Measurements from ENCODE around the gene SCLY.

The SCLY gene

GRCh38 chr2:238136820-238137537 is 76.2 kb downstream of the SCLY start:
- no peak overlapping the region for H3K27ac ChIP-seq (ENCODE audit: low read depth, low read length)
- no peak overlapping the region for H2AFZ ChIP-seq (ENCODE audit: low read length, unreplicated experiment)
- no peaks in the 10 kb centered on the region for H3K36me3 ChIP-seq (ENCODE audit: insufficient read depth, low read length)
- no peaks in the 10 kb centered on the region for H3K79me2 ChIP-seq (ENCODE audit: control insufficient read depth, insufficient read depth, low read length, unreplicated experiment)
- peaks cover 9% of the 10 kb centered on the region for H3K4me1 ChIP-seq (ENCODE audit: control insufficient read depth, insufficient read depth, low read length, unreplicated experiment)
- H3K4me3 ChIP-seq (ENCODE audit: low read depth, low read length), result no peak overlapping the region
- H3K27me3 ChIP-seq (ENCODE audit: insufficient read depth, low read length), result no peaks in the 10 kb centered on the region

DNA sequence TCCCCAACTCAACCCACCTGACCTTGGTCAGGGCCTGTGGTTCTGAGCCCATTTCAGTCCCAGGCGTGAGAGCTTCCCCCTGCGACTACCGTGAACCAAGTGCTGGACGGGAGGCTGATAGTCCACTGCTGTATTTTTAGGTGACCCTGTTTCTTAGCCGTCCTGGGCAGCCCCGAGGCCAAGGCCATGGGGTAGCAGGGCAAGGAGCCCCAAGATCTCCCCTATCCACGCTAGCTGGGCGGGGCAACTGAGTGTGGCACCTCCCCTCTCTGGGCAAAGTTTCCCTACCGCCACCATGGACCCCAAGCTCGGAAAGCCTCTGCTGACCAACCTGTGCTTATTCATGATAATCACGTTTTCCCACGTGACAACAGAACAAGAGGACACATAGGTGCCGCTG is 77.1 kb downstream of the SCLY start:
- no peak overlapping the region for H2AFZ ChIP-seq (ENCODE audit: low read length, unreplicated experiment)
- H3K4me3 ChIP-seq (ENCODE audit: low read depth, low read length), result no peak overlapping the region
- no peaks in the 10 kb centered on the region for H3K36me3 ChIP-seq (ENCODE audit: insufficient read depth, low read length)

GRCh38 chr2:238138331-238139195 is 77.8 kb downstream of the SCLY start, which contains the start of gene KLHL30:
TSS of gene KLHL30 (plus strand) at chr2:238138668. CDS start at chr2:238140755, 2,087 bp downstream.
- Histone ChIP-seq H3K27ac (ENCODE audit: low read depth, low read length) (no peak within 1 kb of the TSS), H2AFZ (ENCODE audit: low read length, unreplicated experiment) (no peak within 1 kb of the TSS), H3K79me2 (ENCODE audit: control insufficient read depth, insufficient read depth, low read length, unreplicated experiment) (no peaks in the 10 kb centered on the region), H3K36me3 (ENCODE audit: insufficient read depth, low read length) (no peaks in the 10 kb centered on the region), H3K27me3 (ENCODE audit: insufficient read depth, low read length) (no peaks in the 10 kb centered on the region), H3K4me1 (ENCODE audit: control insufficient read depth, insufficient read depth, low read length, unreplicated experiment) (peaks cover 24% of the 10 kb centered on the region), H3K4me3 (ENCODE audit: low read depth, low read length) (no peak within 1 kb of the TSS)

More for the DNA sequence above, 77.1 kb downstream of the SCLY start:
- no peak overlapping the region for H3K27ac ChIP-seq (ENCODE audit: low read depth, low read length)
- no peaks in the 10 kb centered on the region for H3K79me2 ChIP-seq (ENCODE audit: control insufficient read depth, insufficient read depth, low read length, unreplicated experiment)
- peaks cover 17% of the 10 kb centered on the region for H3K4me1 ChIP-seq (ENCODE audit: control insufficient read depth, insufficient read depth, low read length, unreplicated experiment)
- no peaks in the 10 kb centered on the region for H3K27me3 ChIP-seq (ENCODE audit: insufficient read depth, low read length)

DNA sequence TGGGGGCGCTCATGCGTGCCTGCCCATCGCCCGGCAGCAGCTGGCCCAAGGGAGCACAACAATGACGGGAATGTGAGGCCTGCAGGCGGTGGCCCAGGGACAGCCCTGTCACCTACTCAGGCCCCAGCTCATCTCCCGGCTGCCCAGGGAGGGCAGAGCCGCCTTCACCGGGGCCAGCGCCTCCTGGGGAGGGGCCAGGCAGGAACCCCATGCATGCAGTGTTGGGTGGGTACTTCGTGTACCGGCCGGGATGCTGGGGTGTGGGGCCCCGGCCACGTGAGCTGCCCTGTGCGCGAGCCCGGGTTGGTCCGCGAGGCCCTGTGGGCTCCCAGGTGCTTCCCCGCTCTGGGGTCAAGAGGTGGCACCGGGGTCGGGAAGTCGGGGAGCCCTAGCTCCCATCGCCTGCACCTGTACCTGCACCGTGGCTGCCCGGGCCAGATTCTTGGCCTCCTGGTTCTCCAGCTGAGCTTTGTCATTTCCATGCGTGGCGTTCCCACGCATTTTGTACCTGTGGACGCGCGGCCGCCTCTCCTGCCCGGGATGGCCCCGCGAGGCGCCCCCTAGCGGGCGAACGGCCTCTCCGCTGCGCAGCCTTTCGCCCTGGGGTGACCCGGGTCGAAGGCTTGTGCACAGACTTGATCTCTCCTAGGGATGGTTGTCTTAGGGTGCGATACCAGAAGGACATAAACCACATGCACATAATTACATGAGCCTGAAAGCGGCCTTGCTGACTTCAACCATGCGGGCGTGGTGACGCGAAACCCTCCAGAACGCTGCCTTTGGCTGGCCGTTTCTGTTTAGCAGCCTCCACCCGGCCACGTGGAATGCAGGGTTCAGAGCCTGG is 78.6 kb downstream of the SCLY start:
- Histone ChIP-seq H3K27ac (ENCODE audit: low read depth, low read length) (no peak overlapping the region), H3K79me2 (ENCODE audit: control insufficient read depth, insufficient read depth, low read length, unreplicated experiment) (no peaks in the 10 kb centered on the region), H3K4me1 (ENCODE audit: control insufficient read depth, insufficient read depth, low read length, unreplicated experiment) (peaks cover 31% of the 10 kb centered on the region), H3K27me3 (ENCODE audit: insufficient read depth, low read length) (no peaks in the 10 kb centered on the region), H3K4me3 (ENCODE audit: low read depth, low read length) (no peak overlapping the region), H3K36me3 (ENCODE audit: insufficient read depth, low read length) (no peaks in the 10 kb centered on the region), H2AFZ (ENCODE audit: low read length, unreplicated experiment) (no peak overlapping the region)

- H3K36me3 ChIP-seq (ENCODE audit: insufficient read depth, low read length), result no peaks in the 10 kb centered on the region
- no peaks in the 10 kb centered on the region for H3K27me3 ChIP-seq (ENCODE audit: insufficient read depth, low read length)
- no peaks in the 10 kb centered on the region for H3K79me2 ChIP-seq (ENCODE audit: control insufficient read depth, insufficient read depth, low read length, unreplicated experiment)
- H3K4me3 ChIP-seq (ENCODE audit: low read depth, low read length), result no peak overlapping the region
- H3K27ac ChIP-seq (ENCODE audit: low read depth, low read length), result no peak overlapping the region
- peaks cover 31% of the 10 kb centered on the region for H3K4me1 ChIP-seq (ENCODE audit: control insufficient read depth, insufficient read depth, low read length, unreplicated experiment)
- H2AFZ ChIP-seq (ENCODE audit: low read length, unreplicated experiment), result no peak overlapping the region
Measured at GRCh38 chr2:238140040-238140439, 79.2 kb downstream of the SCLY start.

DNA sequence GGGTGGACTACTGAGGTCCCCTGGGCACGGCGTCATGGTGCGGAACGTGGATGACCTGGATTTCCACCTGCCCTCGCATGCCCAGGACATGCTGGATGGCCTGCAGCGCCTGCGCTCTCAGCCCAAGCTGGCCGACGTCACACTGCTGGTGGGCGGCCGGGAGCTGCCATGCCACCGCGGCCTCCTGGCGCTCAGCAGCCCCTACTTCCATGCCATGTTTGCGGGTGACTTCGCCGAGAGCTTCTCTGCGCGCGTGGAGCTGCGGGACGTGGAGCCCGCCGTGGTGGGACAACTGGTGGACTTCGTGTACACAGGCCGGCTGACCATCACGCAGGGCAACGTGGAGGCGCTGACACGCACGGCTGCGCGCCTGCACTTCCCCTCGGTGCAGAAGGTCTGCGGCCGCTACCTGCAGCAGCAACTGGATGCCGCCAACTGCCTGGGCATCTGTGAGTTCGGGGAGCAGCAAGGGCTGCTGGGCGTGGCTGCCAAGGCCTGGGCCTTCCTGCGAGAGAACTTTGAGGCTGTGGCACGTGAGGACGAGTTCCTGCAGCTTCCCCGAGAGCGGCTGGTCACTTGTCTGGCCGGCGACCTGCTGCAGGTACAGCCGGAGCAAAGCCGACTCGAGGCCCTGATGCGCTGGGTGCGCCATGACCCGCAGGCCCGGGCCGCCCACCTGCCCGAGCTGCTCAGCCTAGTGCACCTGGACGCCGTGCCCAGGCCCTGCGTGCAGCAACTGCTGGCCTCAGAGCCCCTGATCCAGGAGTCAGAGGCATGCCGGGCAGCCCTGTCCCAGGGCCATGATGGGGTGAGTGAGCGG is 80.1 kb downstream of the SCLY start:
- no peaks in the 10 kb centered on the region for H3K79me2 ChIP-seq (ENCODE audit: control insufficient read depth, insufficient read depth, low read length, unreplicated experiment)
- H3K4me1 ChIP-seq (ENCODE audit: control insufficient read depth, insufficient read depth, low read length, unreplicated experiment), result peaks cover 31% of the 10 kb centered on the region
- no peaks in the 10 kb centered on the region for H3K36me3 ChIP-seq (ENCODE audit: insufficient read depth, low read length)
- no peak overlapping the region for H2AFZ ChIP-seq (ENCODE audit: low read length, unreplicated experiment)
- no peak overlapping the region for H3K27ac ChIP-seq (ENCODE audit: low read depth, low read length)
- no peaks in the 10 kb centered on the region for H3K27me3 ChIP-seq (ENCODE audit: insufficient read depth, low read length)
- no peak overlapping the region for H3K4me3 ChIP-seq (ENCODE audit: low read depth, low read length)

DNA sequence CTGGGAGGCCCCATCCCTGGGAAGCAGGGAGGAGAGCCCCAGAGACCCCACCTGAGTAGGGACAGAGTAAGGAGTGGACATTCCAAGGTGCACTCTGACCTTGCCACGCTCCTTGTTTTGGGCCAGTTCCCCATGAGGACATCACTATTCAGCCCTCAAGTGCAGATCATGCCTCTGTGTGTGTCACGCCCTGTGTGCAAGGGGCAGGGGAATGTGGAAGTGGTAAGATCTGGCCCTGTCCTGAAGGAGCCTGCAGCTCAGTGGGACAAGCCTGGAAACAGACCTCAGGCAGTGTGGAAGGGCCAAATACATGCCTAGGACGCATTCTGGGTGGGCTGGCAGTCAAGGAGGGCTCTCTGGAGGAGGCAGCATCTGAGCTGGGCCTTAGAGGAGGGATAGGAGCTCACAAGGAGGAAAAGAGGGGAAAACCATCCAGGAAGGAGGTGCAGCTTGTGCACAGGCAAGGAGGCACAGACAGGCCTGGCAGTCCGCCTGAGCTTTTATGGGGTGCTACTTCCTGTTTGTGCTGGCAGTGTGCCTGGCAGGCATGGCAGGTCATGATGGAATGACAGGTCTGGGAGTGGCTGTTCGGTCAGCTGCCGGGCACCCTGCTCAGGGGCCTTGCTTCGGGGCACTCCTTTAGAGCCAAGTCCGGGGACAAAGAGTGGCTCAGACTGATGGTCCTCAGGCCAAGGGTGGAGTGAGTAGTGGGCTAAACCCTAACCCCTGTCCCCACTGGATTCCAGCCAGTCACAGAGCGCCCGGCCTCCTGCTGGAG is 80.9 kb downstream of the SCLY start:
- Histone ChIP-seq H3K27ac (ENCODE audit: low read depth, low read length) (no peak overlapping the region), H3K36me3 (ENCODE audit: insufficient read depth, low read length) (no peaks in the 10 kb centered on the region), H3K4me3 (ENCODE audit: low read depth, low read length) (no peak overlapping the region), H2AFZ (ENCODE audit: low read length, unreplicated experiment) (no peak overlapping the region), H3K79me2 (ENCODE audit: control insufficient read depth, insufficient read depth, low read length, unreplicated experiment) (no peaks in the 10 kb centered on the region), H3K4me1 (ENCODE audit: control insufficient read depth, insufficient read depth, low read length, unreplicated experiment) (peaks cover 31% of the 10 kb centered on the region), H3K27me3 (ENCODE audit: insufficient read depth, low read length) (no peaks in the 10 kb centered on the region)

- H3K27me3 ChIP-seq (ENCODE audit: insufficient read depth, low read length), result no peaks in the 10 kb centered on the region
- H2AFZ ChIP-seq (ENCODE audit: low read length, unreplicated experiment), result no peak overlapping the region
- no peaks in the 10 kb centered on the region for H3K79me2 ChIP-seq (ENCODE audit: control insufficient read depth, insufficient read depth, low read length, unreplicated experiment)
- H3K4me1 ChIP-seq (ENCODE audit: control insufficient read depth, insufficient read depth, low read length, unreplicated experiment), result peaks cover 28% of the 10 kb centered on the region
- no peak overlapping the region for H3K4me3 ChIP-seq (ENCODE audit: low read depth, low read length)
- no peaks in the 10 kb centered on the region for H3K36me3 ChIP-seq (ENCODE audit: insufficient read depth, low read length)
- H3K27ac ChIP-seq (ENCODE audit: low read depth, low read length), result no peak overlapping the region
Measured at GRCh38 chr2:238142382-238143205, 81.8 kb downstream of the SCLY start.
